HepG2 (cell line): Measurements from ENCODE around the gene KLHL13. TPM values are rescaled to one million over a fixed set of nuclear protein-coding genes. Genes with fewer than 3 reads are reported as not detected.

ENCODE experiments used
- ATAC-seq: fragments of 200-7000 bp; cut with Tn5 transposase; 3 replicates; pipeline ENCODE4 v1.9.1; 2020; ENCODE audit warnings: mild to moderate bottlenecking, moderate library complexity
- BruUV-seq: library from RNA; stranded (reverse); fragments of 400-500 nt; replicated peaks from 2 replicates; lab custom pipeline; 2021; lab: Mats Ljungman, UMichigan
- CTCF ChIA-PET: fragments of 300-600 bp; formaldehyde crosslinking; extraction: SDS; loops from one replicate; lab custom pipeline; 2021; ENCODE audit warnings: low total read pairs, inconsistent platforms, low intra/inter-chr PET ratio; lab: Yijun Ruan, JAX
- POLR2A ChIA-PET: fragments of 350-600 bp; sonication (Branson Sonifier 250); formaldehyde crosslinking; loops from one replicate; lab custom pipeline; 2020; ENCODE audit warnings: antibody characterized with exemption, inconsistent platforms; lab: Yijun Ruan, JAX
- DNase-seq: peaks from one replicate; pipeline ENCODE4 v3.0.0-alpha.2; 2015; ENCODE audit warnings: low spot score
- FAIRE-seq: peaks from 3 replicates; lab custom pipeline; 2011; peaks lifted over from hg19 to GRCh38; lab: Jason Lieb, UNC
- H2AFZ ChIP-seq: one replicate; pipeline ENCODE4 v1.6.1; 2011; ENCODE audit warnings: low read length, inconsistent platforms
- H3K27ac ChIP-seq: fragments of 300-600 bp; 3 replicates; pipeline ENCODE4 v1.8.0; 2011; ENCODE audit warnings: mixed run types, mild to moderate bottlenecking, mixed read lengths, low read length, inconsistent platforms; ENCODE audit not compliant: insufficient read depth; ENCODE audit errors: extremely low read length
- H3K27me3 ChIP-seq, 2 experiments: fragments of 200-600 bp in 1 of 2; 2 replicates in 1 of 2; 3 replicates in 1 of 2; pipeline versions ENCODE4 v1.6.0 to v1.8.0; 2011; ENCODE audit warnings: low read length in 2 of 2, mild to moderate bottlenecking in 2 of 2, moderate library complexity in 2 of 2, inconsistent platforms in 1 of 2; ENCODE audit not compliant: insufficient read depth in 2 of 2, control insufficient read depth in 1 of 2
- H3K36me3 ChIP-seq, 2 experiments: fragments of 200-600 bp in 1 of 2; replicated peaks in 1 of 2; 2 replicates in 1 of 2; 3 replicates in 1 of 2; pipeline versions ENCODE4 v1.5.1 to v1.8.0; 2011; ENCODE audit warnings: low read length in 2 of 2, inconsistent platforms in 1 of 2; ENCODE audit not compliant: insufficient read depth in 2 of 2, control insufficient read depth in 1 of 2
- H3K4me1 ChIP-seq: 2 replicates; pipeline ENCODE4 v1.5.1; 2012; ENCODE audit warnings: low read length, inconsistent platforms; ENCODE audit not compliant: insufficient read depth
- H3K4me2 ChIP-seq: 2 replicates; pipeline ENCODE4 v1.6.0; 2011; ENCODE audit warnings: low read depth, low read length, inconsistent platforms
- H3K4me3 ChIP-seq, 3 experiments: fragments of 200-600 bp in 1 of 3; sonication (generic), shearing (Covaris generic) in 1 of 3; replicated peaks in 1 of 3; 2 replicates each; pipeline ENCODE4 v1.5.1; 2011 to 2016; ENCODE audit warnings: low read length in 3 of 3, inconsistent platforms in 2 of 3, low read depth in 2 of 3, mild to moderate bottlenecking in 2 of 3, control low read depth in 1 of 3, mixed read lengths in 1 of 3; ENCODE audit not compliant: insufficient read depth in 1 of 3
- H3K79me2 ChIP-seq: one replicate; pipeline ENCODE4 v1.6.1; 2011; ENCODE audit warnings: low read length, inconsistent platforms; ENCODE audit not compliant: insufficient read depth
- H3K9ac ChIP-seq: 2 replicates; pipeline ENCODE4 v1.6.0; 2011; ENCODE audit warnings: mild to moderate bottlenecking, low read depth, low read length, inconsistent platforms; ENCODE audit not compliant: insufficient read depth
- H3K9me3 ChIP-seq: 2 replicates; pipeline ENCODE4 v1.5.1; 2012; ENCODE audit warnings: mild to moderate bottlenecking, low read length
- H4K20me1 ChIP-seq: 2 replicates; pipeline ENCODE4 v1.6.0; 2011; ENCODE audit warnings: inconsistent platforms, mild to moderate bottlenecking, low read length, moderate library complexity; ENCODE audit not compliant: insufficient read depth
- CREM ChIP-seq, 2 experiments: sonication (generic) in 1 of 2; formaldehyde crosslinking in 1 of 2; IDR thresholded peaks; 2 replicates each; pipeline versions ENCODE4 v1.4.0 to v1.6.1; 2016 to 2020; ENCODE audit warnings: antibody characterized with exemption in 1 of 2, mild to moderate bottlenecking in 1 of 2, missing genetic modification reagents in 1 of 2
- GPN1 ChIP-seq: sonication (generic); formaldehyde crosslinking; IDR thresholded peaks from 2 replicates; pipeline ENCODE4 v1.5.1; 2020; ENCODE audit warnings: missing genetic modification reagents, borderline replicate concordance
- KMT2B ChIP-seq: IDR thresholded peaks from 2 replicates; pipeline ENCODE4 v1.6.1; 2016; ENCODE audit warnings: missing genetic modification reagents, missing compliant biosample characterization
- ZSCAN21 ChIP-seq: sonication (generic); formaldehyde crosslinking; IDR thresholded peaks from 2 replicates; pipeline ENCODE4 v1.8.0; 2022; ENCODE audit warnings: mild to moderate bottlenecking, missing genetic modification reagents, moderate library complexity, borderline replicate concordance
- WGBS: methylation state at CpG from one replicate; pipeline ENCODE4 v1.1.6; 2017; ENCODE audit warnings: low lambda C conversion rate; 5-methylcytosine and 5-hydroxymethylcytosine counted together
- in situ Hi-C: cut with HindIII; loops from 2 replicates; pipeline ENCODE4 v1.10.0; 2017; ENCODE audit warnings: low pct_unique_long_range_greater_than_20kb; ENCODE audit not compliant: extremely low pct_ligation_motif_present
- intact Hi-C: fragments of 100-400 bp; cut with micrococcal nuclease; formaldehyde crosslinking; loops from one replicate; pipeline ENCODE4 v1.10.0; 2022; ENCODE audit not compliant: unreplicated experiment
- polyA plus RNA-seq, 8 experiments: library from polyadenylated mRNA; depleted of rRNA in 3 of 8; stranded (reverse) in 7 of 8; unstranded in 1 of 8; fragments of >200 nt; fragmentation: Illumina TruSeq in 4 of 8; extraction: Trizol in 4 of 8; gene quantifications; 2 replicates each; pipeline versions ENCODE4 v1.2.1 to v1.2.3, GENCODE V29; 2011 to 2016; ENCODE audit warnings: low read depth in 4 of 8, missing spikeins in 1 of 8, mixed read lengths in 1 of 8; ENCODE audit not compliant: insufficient read depth in 1 of 8
- total RNA-seq, 5 experiments: library from RNA; depleted of rRNA; stranded (reverse); fragments of >200 nt; fragmentation: Illumina TruSeq; extraction: Trizol; gene quantifications; 2 replicates each; pipeline ENCODE4 v1.2.3, GENCODE V29; 2016; ENCODE audit warnings: low read depth in 1 of 5
- TF ChIP-seq, protein P1 (sequence below): sonication (generic); formaldehyde crosslinking; conservative IDR thresholded peaks from 2 replicates; pipeline ENCODE4 v1.4.0; 2020; ENCODE audit warnings: missing genetic modification reagents
- TF ChIP-seq, protein P2 (sequence below): sonication (generic); formaldehyde crosslinking; IDR thresholded peaks from 2 replicates; pipeline ENCODE4 v1.5.0; 2020; ENCODE audit warnings: missing genetic modification reagents, mild to moderate bottlenecking, borderline replicate concordance
- TF ChIP-seq, protein P3 (sequence below): sonication (generic); formaldehyde crosslinking; IDR thresholded peaks from 2 replicates; pipeline ENCODE4 v1.5.0; 2020; ENCODE audit warnings: mild to moderate bottlenecking, missing genetic modification reagents, borderline replicate concordance
- TF ChIP-seq, protein P4 (sequence below): sonication (generic); formaldehyde crosslinking; IDR thresholded peaks from 2 replicates; pipeline ENCODE4 v1.4.0; 2020; ENCODE audit warnings: missing genetic modification reagents, borderline replicate concordance
- TF ChIP-seq, protein P5 (sequence below): sonication (generic); formaldehyde crosslinking; IDR thresholded peaks from 2 replicates; pipeline ENCODE4 v1.9.0; 2021; ENCODE audit warnings: missing genetic modification reagents, mild to moderate bottlenecking, borderline replicate concordance

Gene KLHL13
- total and polyA plus RNA-seq, 2 of the 13 experiments (the other 11 are each of a cell fraction or from before 2014, with no cell fraction given) = 0.28 to 1.6 TPM

DNA sequence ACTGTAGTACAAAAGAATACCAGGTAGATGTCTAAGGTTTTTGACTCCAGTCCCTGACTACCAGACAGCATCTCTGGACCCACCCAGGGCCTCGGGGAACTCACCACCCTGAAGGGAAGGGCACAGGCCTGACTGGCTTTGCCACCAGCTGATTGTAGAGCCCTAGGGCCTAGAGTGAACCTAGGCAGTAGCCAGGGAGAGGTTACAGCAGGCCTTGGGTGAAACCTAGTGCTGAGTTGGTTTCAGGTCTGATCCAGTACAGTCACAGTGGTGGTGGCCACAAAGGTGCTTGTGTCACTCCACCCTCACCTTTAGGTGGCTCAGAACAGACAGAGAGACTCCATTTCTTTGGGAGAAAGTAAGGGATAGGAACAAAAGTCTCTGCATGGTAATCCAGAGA lies 244.8 kb downstream of the KLHL13 start (continued):
- TF ChIP-seq, protein P1, sequence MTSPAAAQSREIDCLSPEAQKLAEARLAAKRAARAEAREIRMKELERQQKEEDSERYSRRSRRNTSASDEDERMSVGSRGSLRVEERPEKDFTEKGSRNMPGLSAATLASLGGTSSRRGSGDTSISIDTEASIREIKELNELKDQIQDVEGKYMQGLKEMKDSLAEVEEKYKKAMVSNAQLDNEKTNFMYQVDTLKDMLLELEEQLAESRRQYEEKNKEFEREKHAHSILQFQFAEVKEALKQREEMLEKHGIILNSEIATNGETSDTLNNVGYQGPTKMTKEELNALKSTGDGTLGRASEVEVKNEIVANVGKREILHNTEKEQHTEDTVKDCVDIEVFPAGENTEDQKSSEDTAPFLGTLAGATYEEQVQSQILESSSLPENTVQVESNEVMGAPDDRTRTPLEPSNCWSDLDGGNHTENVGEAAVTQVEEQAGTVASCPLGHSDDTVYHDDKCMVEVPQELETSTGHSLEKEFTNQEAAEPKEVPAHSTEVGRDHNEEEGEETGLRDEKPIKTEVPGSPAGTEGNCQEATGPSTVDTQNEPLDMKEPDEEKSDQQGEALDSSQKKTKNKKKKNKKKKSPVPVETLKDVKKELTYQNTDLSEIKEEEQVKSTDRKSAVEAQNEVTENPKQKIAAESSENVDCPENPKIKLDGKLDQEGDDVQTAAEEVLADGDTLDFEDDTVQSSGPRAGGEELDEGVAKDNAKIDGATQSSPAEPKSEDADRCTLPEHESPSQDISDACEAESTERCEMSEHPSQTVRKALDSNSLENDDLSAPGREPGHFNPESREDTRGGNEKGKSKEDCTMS (CRISPR knock-in tag) = no peak
- no peak for TF ChIP-seq KMT2B (CRISPR knock-in tag)
- no peak for TF ChIP-seq ZSCAN21 (CRISPR knock-in tag)
- TF ChIP-seq GPN1 (CRISPR knock-in tag) = no peak
- TF ChIP-seq, protein P2, sequence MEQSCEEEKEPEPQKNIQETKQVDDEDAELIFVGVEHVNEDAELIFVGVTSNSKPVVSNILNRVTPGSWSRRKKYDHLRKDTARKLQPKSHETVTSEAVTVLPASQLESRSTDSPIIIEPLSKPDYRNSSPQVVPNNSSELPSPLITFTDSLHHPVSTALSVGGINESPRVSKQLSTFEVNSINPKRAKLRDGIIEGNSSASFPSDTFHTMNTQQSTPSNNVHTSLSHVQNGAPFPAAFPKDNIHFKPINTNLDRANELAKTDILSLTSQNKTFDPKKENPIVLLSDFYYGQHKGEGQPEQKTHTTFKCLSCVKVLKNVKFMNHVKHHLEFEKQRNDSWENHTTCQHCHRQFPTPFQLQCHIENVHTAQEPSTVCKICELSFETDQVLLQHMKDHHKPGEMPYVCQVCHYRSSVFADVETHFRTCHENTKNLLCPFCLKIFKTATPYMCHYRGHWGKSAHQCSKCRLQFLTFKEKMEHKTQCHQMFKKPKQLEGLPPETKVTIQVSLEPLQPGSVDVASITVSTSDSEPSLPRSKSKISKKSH (CRISPR knock-in tag) = no peak

DNA sequence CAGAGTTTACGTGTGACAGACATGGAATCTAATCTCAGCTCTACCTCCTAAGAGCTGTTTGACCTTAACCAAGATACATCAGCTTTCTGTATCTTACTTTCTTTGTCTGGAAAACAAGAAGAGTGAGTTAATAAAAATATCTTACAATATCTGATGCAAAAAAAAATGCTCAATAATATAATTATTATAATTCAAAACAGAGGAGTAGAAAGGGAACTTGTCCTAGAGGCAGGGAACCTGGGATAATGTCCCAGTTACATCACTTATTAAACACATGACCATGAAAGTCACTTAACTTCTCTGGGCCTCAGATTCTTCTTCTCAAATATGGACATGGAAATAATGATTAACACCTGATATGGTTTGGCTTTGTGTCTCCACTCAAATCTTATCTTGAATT lies 256.1 kb downstream of the KLHL13 start:
- Histone ChIP-seq H4K20me1 (no peaks in the 10 kb centered on the region), H3K36me3 (no peaks in the 10 kb centered on the region), H3K4me2 (no peak overlapping the region), H3K9me3 (no peaks in the 10 kb centered on the region), H3K79me2 (no peaks in the 10 kb centered on the region), H3K27ac (no peak overlapping the region), H3K27me3 (no peaks in the 10 kb centered on the region), H3K4me1 (no peaks in the 10 kb centered on the region), H3K4me3 (no peak overlapping the region), H2AFZ (no peak overlapping the region), H3K9ac (no peak overlapping the region)
- FAIRE-seq (no peak), DNase-seq (no peak), ATAC-seq (no peak)
- ChIA-PET POLR2A (no interaction called here), CTCF (no interaction called here)
- in situ Hi-C loops (no loop called here), intact Hi-C loops (no loop called here)
- BruUV-seq = no TSS peak
- TF ChIP-seq, protein P3, sequence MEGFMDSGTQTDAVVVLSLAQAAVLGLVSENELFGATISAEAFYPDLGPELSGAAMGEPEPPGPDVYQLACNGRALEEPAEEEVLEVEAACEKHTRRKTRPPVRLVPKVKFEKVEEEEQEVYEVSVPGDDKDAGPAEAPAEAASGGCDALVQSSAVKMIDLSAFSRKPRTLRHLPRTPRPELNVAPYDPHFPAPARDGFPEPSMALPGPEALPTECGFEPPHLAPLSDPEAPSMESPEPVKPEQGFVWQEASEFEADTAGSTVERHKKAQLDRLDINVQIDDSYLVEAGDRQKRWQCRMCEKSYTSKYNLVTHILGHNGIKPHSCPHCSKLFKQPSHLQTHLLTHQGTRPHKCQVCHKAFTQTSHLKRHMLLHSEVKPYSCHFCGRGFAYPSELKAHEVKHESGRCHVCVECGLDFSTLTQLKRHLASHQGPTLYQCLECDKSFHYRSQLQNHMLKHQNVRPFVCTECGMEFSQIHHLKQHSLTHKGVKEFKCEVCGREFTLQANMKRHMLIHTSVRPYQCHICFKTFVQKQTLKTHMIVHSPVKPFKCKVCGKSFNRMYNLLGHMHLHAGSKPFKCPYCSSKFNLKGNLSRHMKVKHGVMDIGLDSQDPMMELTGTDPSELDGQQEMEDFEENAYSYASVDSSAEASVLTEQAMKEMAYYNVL (CRISPR knock-in tag) = no peak
- TF ChIP-seq, protein P4, sequence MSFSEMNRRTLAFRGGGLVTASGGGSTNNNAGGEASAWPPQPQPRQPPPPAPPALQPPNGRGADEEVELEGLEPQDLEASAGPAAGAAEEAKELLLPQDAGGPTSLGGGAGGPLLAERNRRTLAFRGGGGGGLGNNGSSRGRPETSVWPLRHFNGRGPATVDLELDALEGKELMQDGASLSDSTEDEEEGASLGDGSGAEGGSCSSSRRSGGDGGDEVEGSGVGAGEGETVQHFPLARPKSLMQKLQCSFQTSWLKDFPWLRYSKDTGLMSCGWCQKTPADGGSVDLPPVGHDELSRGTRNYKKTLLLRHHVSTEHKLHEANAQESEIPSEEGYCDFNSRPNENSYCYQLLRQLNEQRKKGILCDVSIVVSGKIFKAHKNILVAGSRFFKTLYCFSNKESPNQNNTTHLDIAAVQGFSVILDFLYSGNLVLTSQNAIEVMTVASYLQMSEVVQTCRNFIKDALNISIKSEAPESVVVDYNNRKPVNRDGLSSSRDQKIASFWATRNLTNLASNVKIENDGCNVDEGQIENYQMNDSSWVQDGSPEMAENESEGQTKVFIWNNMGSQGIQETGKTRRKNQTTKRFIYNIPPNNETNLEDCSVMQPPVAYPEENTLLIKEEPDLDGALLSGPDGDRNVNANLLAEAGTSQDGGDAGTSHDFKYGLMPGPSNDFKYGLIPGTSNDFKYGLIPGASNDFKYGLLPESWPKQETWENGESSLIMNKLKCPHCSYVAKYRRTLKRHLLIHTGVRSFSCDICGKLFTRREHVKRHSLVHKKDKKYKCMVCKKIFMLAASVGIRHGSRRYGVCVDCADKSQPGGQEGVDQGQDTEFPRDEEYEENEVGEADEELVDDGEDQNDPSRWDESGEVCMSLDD (CRISPR knock-in tag) = no peak
- TF ChIP-seq, protein P5, sequence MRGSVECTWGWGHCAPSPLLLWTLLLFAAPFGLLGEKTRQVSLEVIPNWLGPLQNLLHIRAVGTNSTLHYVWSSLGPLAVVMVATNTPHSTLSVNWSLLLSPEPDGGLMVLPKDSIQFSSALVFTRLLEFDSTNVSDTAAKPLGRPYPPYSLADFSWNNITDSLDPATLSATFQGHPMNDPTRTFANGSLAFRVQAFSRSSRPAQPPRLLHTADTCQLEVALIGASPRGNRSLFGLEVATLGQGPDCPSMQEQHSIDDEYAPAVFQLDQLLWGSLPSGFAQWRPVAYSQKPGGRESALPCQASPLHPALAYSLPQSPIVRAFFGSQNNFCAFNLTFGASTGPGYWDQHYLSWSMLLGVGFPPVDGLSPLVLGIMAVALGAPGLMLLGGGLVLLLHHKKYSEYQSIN (CRISPR knock-in tag) = no peak
- TF ChIP-seq CREM (IDR thresholded peaks at IDR 0.05) = no peak
- TF ChIP-seq CREM (CRISPR knock-in tag; IDR thresholded peaks at IDR 0.05) = no peak
- 0% methylated on average over 1 of the region's 1 CpG for WGBS
